Activated CD4-positive, alpha-beta memory T cell treated with anti-CD3 and anti-CD28 coated beads, Interleukin-2, amount 10 ng/mL, durations not matched to agents 7 days and 5 days (primary cell): ENCODE results near the gene WIPF3. TPM values are rescaled to one million over a fixed set of nuclear protein-coding genes. Genes with fewer than 3 reads are reported as not detected.

Experiments
- CTCF ChIA-PET: fragments of 350-600 bp; sonication (Branson Sonifier 250); formaldehyde crosslinking; loops from one replicate; lab custom pipeline; 2021; ENCODE audit warnings: antibody characterized with exemption, inconsistent platforms; lab: Charles Lee
- POLR2A ChIA-PET: fragments of 350-600 bp; sonication (Branson Sonifier 250); formaldehyde crosslinking; loops from one replicate; lab custom pipeline; 2021; ENCODE audit warnings: antibody characterized with exemption; lab: Charles Lee
- DNase-seq: peaks from one replicate; pipeline ENCODE4 v3.0.0-alpha.2; 2020
- H3K27ac Mint-ChIP-seq: one replicate; pipeline ENCODE4 v1.8.0; 2021; ENCODE audit warnings: mild to moderate bottlenecking, mixed read lengths
- H3K27me3 Mint-ChIP-seq: one replicate; pipeline ENCODE4 v1.8.0; 2021; ENCODE audit warnings: mixed read lengths
- H3K36me3 Mint-ChIP-seq: one replicate; pipeline ENCODE4 v1.8.0; 2021; ENCODE audit warnings: low read depth, mixed read lengths
- H3K4me1 Mint-ChIP-seq: one replicate; pipeline ENCODE4 v1.8.0; 2021; ENCODE audit warnings: mixed read lengths
- H3K4me3 Mint-ChIP-seq: one replicate; pipeline ENCODE4 v1.8.0; 2021; ENCODE audit warnings: mild to moderate bottlenecking, mixed read lengths
- H3K9me3 Mint-ChIP-seq: one replicate; pipeline ENCODE4 v1.8.0; 2021; ENCODE audit warnings: mixed read lengths
- total RNA-seq, 2 experiments: library from RNA; stranded (reverse); gene quantifications; one replicate each; pipeline ENCODE4 v1.2.3, GENCODE V29; 2021

The WIPF3 gene
- total RNA-seq, 2 experiments from 2014 or later: not detected

DNA sequence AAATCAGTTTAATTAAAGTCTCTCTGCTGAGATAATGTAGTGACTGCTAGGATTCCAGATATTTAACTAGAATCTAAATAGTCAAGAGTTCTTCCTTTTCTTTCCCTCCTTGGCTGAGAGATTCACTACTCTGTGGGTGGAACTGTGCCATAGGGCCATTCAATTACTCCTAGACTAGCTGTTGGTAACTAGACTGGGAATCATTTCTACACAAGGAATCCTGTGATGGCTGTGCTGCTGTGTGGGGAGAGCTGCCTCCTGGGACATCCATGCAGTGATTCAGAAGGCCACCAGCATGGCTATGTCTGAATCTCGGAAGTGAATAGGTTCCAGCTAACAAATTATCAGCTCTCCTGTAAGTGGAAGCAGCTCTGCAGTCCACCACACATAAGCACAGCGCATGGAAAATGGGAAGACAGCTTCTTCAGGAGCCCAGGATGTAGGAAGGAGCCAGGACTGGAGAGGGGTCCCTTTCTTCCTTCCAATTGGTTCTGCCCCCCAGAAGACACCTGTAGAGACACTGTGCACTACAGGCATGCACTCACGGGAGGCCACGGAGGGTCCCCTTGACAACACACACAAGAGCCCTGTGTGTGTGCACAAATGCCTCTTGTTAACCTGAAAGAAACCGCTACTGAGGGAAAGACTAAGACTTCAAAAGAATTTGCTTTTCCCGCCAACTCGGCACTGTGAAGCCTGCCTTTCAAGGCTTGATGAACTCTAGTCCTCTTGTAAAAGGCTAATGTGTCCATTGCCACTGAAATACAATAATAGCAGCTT, 116.8 kb downstream of the WIPF3 start:
- ChIA-PET CTCF (interaction anchor here (0.6 kb wide), 2 partner anchors 14 to 30 kb away, joined by 3 read pairs; no protein-coding TSS in a partner anchor), POLR2A (no interaction called here)
- H3K4me1 Mint-ChIP-seq: no peaks in the 10 kb centered on the region
- DNase-seq: no peak
- H3K36me3 Mint-ChIP-seq: no peaks in the 10 kb centered on the region
- H3K4me3 Mint-ChIP-seq: no peak overlapping the region
- H3K27ac Mint-ChIP-seq: no peak overlapping the region
- H3K9me3 Mint-ChIP-seq: no peaks in the 10 kb centered on the region
- peaks cover 3% of the 10 kb centered on the region for H3K27me3 Mint-ChIP-seq

DNA sequence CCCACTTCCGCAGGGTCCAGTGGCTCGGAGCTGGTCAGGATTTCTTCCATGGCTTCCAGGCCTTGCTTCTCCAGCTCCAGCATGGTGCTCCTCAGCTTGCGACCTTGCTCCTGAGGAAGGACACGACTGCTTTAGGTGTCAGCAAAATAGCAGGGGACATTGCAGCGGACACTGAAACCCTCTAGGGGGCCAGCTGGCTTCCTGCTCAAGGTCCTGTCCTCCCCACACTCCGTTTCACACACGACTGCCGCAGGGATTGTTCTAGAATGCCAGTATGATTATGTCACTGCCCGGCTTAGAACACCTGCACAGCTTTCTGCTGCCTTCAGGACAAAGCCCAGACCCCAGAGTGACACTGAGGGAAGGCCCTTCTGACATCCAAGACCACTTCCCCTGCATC, 117.7 kb downstream of the WIPF3 start:
- Mint-ChIP-seq H3K9me3 (no peaks in the 10 kb centered on the region), H3K4me3 (no peak overlapping the region), H3K27ac (no peak overlapping the region), H3K4me1 (no peaks in the 10 kb centered on the region), H3K27me3 (peaks cover 3% of the 10 kb centered on the region), H3K36me3 (no peaks in the 10 kb centered on the region)
- POLR2A ChIA-PET: no interaction called here
- DNase-seq: no peak
- CTCF ChIA-PET: no interaction called here

DNA sequence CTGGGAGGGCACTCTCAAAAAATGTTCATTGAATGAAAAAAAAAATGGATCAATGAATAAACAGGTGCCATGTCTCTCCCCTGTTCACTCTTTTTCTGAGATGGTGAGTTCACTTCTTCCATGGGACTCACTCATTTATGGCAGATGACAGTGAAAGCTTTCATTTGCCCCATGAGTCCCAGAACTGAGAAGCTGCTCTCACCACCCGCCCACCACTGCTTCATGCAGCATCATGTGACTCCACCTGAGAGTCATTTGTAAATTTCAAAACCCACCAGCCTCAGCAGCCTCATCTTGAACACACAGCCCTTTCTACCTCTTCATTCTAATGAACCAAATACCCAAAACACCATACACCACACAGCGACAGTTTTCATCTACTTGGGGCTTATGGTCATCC, 118.4 kb downstream of the WIPF3 start:
- H3K27ac Mint-ChIP-seq: no peak overlapping the region
- no peaks in the 10 kb centered on the region for H3K36me3 Mint-ChIP-seq
- no peak overlapping the region for H3K4me3 Mint-ChIP-seq
- no peaks in the 10 kb centered on the region for H3K9me3 Mint-ChIP-seq
- H3K4me1 Mint-ChIP-seq: no peaks in the 10 kb centered on the region
- no peak for DNase-seq
- H3K27me3 Mint-ChIP-seq: peaks cover 3% of the 10 kb centered on the region
- POLR2A ChIA-PET: no interaction called here
- CTCF ChIA-PET: no interaction called here

DNA sequence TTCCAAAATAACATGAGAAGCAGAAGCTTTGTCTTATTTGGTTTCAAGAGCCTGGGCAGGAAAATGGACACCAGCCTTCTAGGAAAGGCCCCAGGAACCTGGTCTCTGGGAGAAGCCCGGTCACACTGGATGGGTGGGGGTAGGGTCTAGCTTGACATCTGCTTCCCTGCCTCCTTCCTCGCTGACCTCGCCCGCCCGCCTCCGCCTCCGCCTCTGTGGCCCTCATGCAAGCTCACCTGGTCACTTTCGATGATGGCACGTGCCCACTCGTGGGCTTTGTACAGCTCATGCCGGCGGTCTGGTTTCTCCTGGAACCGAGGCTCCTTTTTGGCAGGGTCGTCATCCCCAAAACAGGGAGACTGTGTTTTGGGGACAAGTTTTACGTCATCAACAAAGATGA, 119.9 kb downstream of the WIPF3 start:
- Mint-ChIP-seq H3K4me3 (no peak overlapping the region), H3K27me3 (peaks cover 9% of the 10 kb centered on the region), H3K4me1 (no peaks in the 10 kb centered on the region), H3K27ac (no peak overlapping the region), H3K36me3 (no peaks in the 10 kb centered on the region), H3K9me3 (no peaks in the 10 kb centered on the region)
- CTCF ChIA-PET: interaction anchor here (1.0 kb wide), 1 partner anchor 135 kb away, joined by 3 read pairs; no protein-coding TSS in a partner anchor
- DNase-seq: no peak
- POLR2A ChIA-PET: no interaction called here

GRCh38 chr7:29926741-29927140, 120.4 kb downstream of the WIPF3 start:
- Mint-ChIP-seq H3K27ac (no peak overlapping the region), H3K9me3 (no peaks in the 10 kb centered on the region), H3K27me3 (peaks cover 9% of the 10 kb centered on the region), H3K4me3 (no peak overlapping the region), H3K36me3 (no peaks in the 10 kb centered on the region), H3K4me1 (no peaks in the 10 kb centered on the region)
- no peak for DNase-seq
- ChIA-PET POLR2A (no interaction called here), CTCF (interaction anchor here (1.0 kb wide), 1 partner anchor 135 kb away, joined by 3 read pairs; no protein-coding TSS in a partner anchor)

DNA sequence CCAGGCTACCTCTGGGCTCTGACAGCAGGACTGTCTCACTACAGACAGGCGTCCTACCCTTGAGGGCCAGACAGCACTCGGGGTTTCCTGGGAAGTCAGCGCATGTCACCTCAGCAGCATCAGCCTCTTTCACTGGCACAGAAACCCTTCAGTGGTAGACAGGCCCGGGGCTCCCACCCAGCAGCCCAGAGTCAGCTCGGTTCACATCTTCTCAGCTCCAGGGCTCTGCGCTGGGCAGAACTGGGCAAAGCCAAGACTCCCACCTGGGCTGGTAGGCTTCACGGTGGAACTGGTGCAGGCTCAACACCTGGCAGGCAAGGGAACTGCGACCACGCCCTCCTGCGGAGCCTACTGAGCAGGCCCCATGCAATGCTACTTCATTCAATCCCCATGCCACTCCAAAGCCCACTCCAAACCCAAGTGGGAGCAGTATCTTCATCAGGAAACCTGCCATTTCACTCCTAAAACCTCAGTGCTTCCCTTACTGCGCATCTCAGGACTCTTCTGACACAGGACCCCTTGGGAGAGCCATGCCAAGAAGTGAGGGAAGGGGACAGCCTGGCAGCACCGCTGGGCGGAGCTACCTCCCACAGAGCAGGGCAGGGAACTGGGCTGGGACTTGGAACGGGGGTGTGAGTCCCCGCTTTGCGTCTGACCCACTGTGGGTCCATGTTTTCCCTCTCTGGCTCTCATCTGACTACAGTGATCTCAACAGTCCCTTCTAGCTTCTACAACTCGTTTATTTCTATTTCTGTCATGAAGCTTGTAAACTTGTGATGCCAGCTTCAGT, 122.9 kb downstream of the WIPF3 start:
- Mint-ChIP-seq H3K27ac (no peak overlapping the region), H3K4me3 (no peak overlapping the region), H3K9me3 (no peaks in the 10 kb centered on the region), H3K4me1 (no peaks in the 10 kb centered on the region), H3K36me3 (no peaks in the 10 kb centered on the region), H3K27me3 (peaks cover 13% of the 10 kb centered on the region)
- no peak for DNase-seq
- CTCF ChIA-PET: interaction anchor here (0.8 kb wide), 1 partner anchor 8 kb away, joined by 4 read pairs; no protein-coding TSS in a partner anchor
- POLR2A ChIA-PET: no interaction called here

DNA sequence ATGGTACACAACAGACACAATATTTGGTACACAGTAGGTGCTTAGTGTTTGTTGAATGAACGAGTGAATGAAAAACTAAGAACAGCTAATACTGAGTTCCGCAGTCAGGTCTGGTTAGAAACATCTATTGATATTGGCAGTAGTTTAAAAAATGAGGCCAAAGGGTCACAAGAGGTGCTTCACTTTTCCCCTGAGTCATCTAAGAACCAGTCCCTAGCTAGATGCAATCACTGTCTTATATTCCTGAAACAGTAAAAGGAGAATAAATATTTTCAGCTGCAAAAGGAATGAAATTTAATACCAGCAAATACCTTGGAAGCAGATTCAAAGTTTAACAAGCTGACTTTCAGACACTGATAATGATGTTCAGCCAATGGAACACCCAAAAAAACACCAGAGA, 128.8 kb downstream of the WIPF3 start:
- H3K9me3 Mint-ChIP-seq: no peaks in the 10 kb centered on the region
- no peaks in the 10 kb centered on the region for H3K36me3 Mint-ChIP-seq
- no peak overlapping the region for H3K4me3 Mint-ChIP-seq
- no peak for DNase-seq
- H3K4me1 Mint-ChIP-seq: no peaks in the 10 kb centered on the region
- no peak overlapping the region for H3K27ac Mint-ChIP-seq
- CTCF ChIA-PET: no interaction called here
- POLR2A ChIA-PET: no interaction called here
- H3K27me3 Mint-ChIP-seq: peaks cover 13% of the 10 kb centered on the region

GRCh38 chr7:29937132-29937531, 130.8 kb downstream of the WIPF3 start:
- H3K4me1 Mint-ChIP-seq: no peaks in the 10 kb centered on the region
- CTCF ChIA-PET: interaction anchor here (1.5 kb wide), 1 partner anchor 16 kb away, joined by 5 read pairs; no protein-coding TSS in a partner anchor
- no peak overlapping the region for H3K27ac Mint-ChIP-seq
- H3K4me3 Mint-ChIP-seq: no peak overlapping the region
- no peaks in the 10 kb centered on the region for H3K36me3 Mint-ChIP-seq
- no peak for DNase-seq
- H3K9me3 Mint-ChIP-seq: no peaks in the 10 kb centered on the region
- H3K27me3 Mint-ChIP-seq: peaks cover 7% of the 10 kb centered on the region
- POLR2A ChIA-PET: no interaction called here

DNA sequence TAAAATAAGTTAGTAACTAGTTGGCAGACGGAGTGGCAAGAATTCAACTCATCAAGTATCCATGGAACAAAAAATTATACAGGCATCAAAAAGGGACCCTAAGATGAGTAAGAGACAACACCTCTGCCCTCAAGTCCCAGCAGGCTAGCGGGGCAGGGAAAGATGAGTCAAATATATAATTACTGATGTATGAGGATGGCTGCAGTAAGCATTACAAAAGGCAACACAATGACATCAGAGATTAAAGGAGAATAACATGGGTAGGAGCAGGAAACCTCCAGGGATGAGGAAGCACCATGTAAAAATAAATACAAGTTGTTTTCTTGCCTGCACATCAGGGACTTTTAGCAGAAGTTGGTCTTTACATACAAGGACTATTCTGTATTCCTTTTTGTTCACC, 133.9 kb downstream of the WIPF3 start:
- Mint-ChIP-seq H3K4me3 (no peak overlapping the region), H3K27me3 (no peaks in the 10 kb centered on the region), H3K36me3 (no peaks in the 10 kb centered on the region), H3K4me1 (no peaks in the 10 kb centered on the region), H3K9me3 (no peaks in the 10 kb centered on the region), H3K27ac (no peak overlapping the region)
- no peak for DNase-seq
- POLR2A ChIA-PET: no interaction called here
- CTCF ChIA-PET: interaction anchor here (2.1 kb wide), 1 partner anchor 19 kb away, joined by 7 read pairs; no protein-coding TSS in a partner anchor

DNA sequence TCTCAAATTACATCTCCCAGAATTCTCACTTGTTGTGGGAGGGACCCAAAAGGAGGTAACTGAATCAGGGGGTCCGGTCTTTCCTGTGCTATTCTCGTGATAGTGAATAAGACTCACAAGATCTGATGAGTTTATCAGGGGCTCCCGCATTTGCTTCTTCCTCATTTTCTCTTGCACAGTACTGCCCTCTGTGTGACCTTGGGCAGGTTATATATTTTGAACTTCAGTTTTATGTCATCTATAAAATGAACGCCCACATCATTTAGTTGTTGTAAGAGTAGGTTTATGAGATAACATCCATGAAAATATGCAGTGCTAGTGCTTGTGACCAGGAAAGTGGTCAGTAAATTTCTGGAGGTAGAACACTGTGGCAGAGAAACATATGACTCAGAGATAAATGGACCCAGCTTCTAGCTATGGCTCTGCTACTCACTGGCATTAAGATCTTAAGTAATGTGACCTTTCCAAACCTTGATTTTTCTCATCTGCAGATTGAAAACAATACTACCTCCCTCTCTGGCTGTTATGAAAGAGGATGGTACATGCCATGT, 139.0 kb downstream of the WIPF3 start:
- ChIA-PET CTCF (interaction anchor here (1.0 kb wide), 1 partner anchor 24 kb away, joined by 4 read pairs; no protein-coding TSS in a partner anchor), POLR2A (no interaction called here)
- Mint-ChIP-seq H3K27ac (no peak overlapping the region), H3K4me1 (no peaks in the 10 kb centered on the region), H3K36me3 (no peaks in the 10 kb centered on the region), H3K27me3 (no peaks in the 10 kb centered on the region), H3K9me3 (no peaks in the 10 kb centered on the region), H3K4me3 (no peak overlapping the region)
- no peak for DNase-seq

DNA sequence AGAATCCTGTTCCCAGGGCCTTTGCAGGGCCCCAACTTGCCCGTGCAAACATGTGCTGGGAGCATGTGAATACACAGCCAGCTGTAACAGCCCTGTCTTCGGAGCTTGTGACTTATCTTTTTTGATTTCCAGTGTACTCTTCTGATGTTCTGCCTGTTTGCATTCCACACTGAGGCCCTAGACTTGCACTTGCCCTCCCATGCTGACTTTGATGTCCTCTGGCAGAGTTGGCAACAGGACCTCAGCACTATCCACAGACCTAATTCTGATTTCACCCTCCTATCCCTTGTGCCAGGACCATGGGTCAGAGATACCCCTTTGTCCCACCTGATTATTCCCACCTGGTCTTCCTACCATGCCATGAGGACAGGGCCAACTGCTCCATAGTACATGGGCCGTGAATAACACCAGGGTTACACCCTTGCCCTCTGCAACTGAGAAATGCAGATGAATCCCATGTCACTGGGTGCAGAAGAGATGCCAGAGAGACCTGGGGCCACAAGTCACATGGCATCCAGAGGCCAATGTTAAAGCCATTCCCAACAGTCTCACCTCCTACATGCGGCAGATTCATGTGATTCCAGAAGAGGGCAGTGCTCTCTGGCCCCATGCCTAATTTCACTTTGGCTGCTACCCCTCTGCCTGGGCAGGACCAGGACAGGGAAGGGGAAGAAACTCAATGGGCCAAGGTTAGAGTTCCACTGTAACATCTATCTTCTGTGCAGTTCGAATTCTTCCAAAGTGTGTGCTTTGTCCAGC, 140.3 kb downstream of the WIPF3 start:
- peaks cover 3% of the 10 kb centered on the region for H3K36me3 Mint-ChIP-seq
- peaks cover 3% of the 10 kb centered on the region for H3K27me3 Mint-ChIP-seq
- no peak for DNase-seq
- no peak overlapping the region for H3K4me3 Mint-ChIP-seq
- H3K4me1 Mint-ChIP-seq: no peaks in the 10 kb centered on the region
- CTCF ChIA-PET: interaction anchor here (1.0 kb wide), 1 partner anchor 25 kb away, joined by 4 read pairs; no protein-coding TSS in a partner anchor
- H3K27ac Mint-ChIP-seq: no peak overlapping the region
- H3K9me3 Mint-ChIP-seq: peaks cover 3% of the 10 kb centered on the region
- POLR2A ChIA-PET: no interaction called here

DNA sequence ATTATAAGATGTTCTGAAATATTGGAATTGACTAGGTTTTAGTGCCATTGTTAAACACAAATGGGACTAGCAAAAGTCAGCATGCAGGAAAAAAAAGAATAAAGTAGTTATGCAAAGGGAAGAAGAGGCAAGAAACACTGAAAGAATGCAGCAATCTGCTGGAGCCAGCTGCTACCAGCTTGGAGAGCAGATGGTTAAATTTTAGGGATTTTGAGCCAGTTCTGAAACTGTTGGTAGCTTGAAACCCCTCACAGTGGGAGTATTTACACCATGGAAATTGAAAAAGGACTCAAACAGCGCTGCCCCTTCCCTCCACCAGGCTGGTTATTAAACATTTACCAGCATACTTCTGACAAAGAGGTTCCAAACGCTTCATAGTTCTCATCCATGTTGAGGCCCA, 142.3 kb downstream of the WIPF3 start:
- Mint-ChIP-seq H3K9me3 (peaks cover 3% of the 10 kb centered on the region), H3K4me3 (no peak overlapping the region), H3K36me3 (peaks cover 3% of the 10 kb centered on the region), H3K4me1 (no peaks in the 10 kb centered on the region), H3K27ac (no peak overlapping the region), H3K27me3 (peaks cover 5% of the 10 kb centered on the region)
- ChIA-PET CTCF (no interaction called here), POLR2A (no interaction called here)
- no peak for DNase-seq
